IMR-90 (cell line): ENCODE measurements around the gene KCNIP3. TPM values are rescaled to one million over a fixed set of nuclear protein-coding genes. Genes with fewer than 3 reads are reported as not detected.

Source experiments
- ATAC-seq: fragments of 200-7000 bp; cut with Tn5 transposase; 2 replicates; pipeline ENCODE4 v1.9.1; 2020; ENCODE audit warnings: low read depth, mild to moderate bottlenecking, moderate library complexity
- BruUV-seq: library from RNA; stranded (reverse); fragments of 400-500 nt; replicated peaks from 2 replicates; lab custom pipeline; 2021; lab: Mats Ljungman, UMichigan
- CTCF ChIA-PET: fragments of 300-600 bp; formaldehyde crosslinking; extraction: SDS; loops from one replicate; lab custom pipeline; 2021; ENCODE audit warnings: antibody characterized with exemption; lab: Yijun Ruan, JAX
- POLR2A ChIA-PET: fragments of 300-600 bp; sonication (Branson Sonifier 250); formaldehyde crosslinking; loops from one replicate; lab custom pipeline; 2022; ENCODE audit warnings: antibody characterized with exemption; ENCODE audit not compliant: unreplicated experiment; lab: Charles Lee
- DNase-seq: peaks from one replicate; pipeline ENCODE4 v3.0.0; 2013
- H2AFZ ChIP-seq: replicated peaks from 2 replicates; pipeline ENCODE3; 2013; ENCODE audit warnings: low read length, mild to moderate bottlenecking; ENCODE audit not compliant: poor library complexity
- H2AK5ac ChIP-seq: 2 replicates; pipeline ENCODE4 v1.6.1; 2013; ENCODE audit warnings: low read depth, low read length, inconsistent platforms
- H2AK9ac ChIP-seq: replicated peaks from 2 replicates; pipeline ENCODE3; 2013; ENCODE audit warnings: mild to moderate bottlenecking, low read depth, low read length, moderate library complexity; ENCODE audit not compliant: poor library complexity
- H2BK120ac ChIP-seq: 2 replicates; pipeline ENCODE4 v1.6.1; 2013; ENCODE audit warnings: low read depth, low read length, inconsistent platforms
- H2BK15ac ChIP-seq: 3 replicates; pipeline ENCODE4 v1.6.1; 2013; ENCODE audit warnings: low read depth, low read length, inconsistent platforms
- H2BK20ac ChIP-seq: 2 replicates; pipeline ENCODE4 v1.6.1; 2013; ENCODE audit warnings: low read depth, mild to moderate bottlenecking, inconsistent platforms, low read length, moderate library complexity
- H2BK5ac ChIP-seq: 2 replicates; pipeline ENCODE4 v1.6.1; 2013; ENCODE audit warnings: mild to moderate bottlenecking, low read depth, low read length, inconsistent platforms; ENCODE audit not compliant: poor library complexity, severe bottlenecking
- H3K14ac ChIP-seq: replicated peaks from 2 replicates; pipeline ENCODE4 v1.6.1; 2013; ENCODE audit warnings: low read depth, low read length, inconsistent platforms
- H3K18ac ChIP-seq: 2 replicates; pipeline ENCODE4 v1.6.1; 2013; ENCODE audit warnings: low read depth, low read length, control low read depth
- H3K23ac ChIP-seq: 2 replicates; pipeline ENCODE4 v1.6.1; 2013; ENCODE audit warnings: low read depth, low read length, inconsistent platforms
- H3K27ac ChIP-seq: 2 replicates; pipeline ENCODE4 v1.5.1; 2013; ENCODE audit warnings: mild to moderate bottlenecking, control low read depth, low read length; ENCODE audit not compliant: insufficient read depth
- H3K27me3 ChIP-seq: 2 replicates; pipeline ENCODE4 v1.6.1; 2013; ENCODE audit warnings: low read length; ENCODE audit not compliant: control insufficient read depth, insufficient read depth
- H3K36me3 ChIP-seq: 2 replicates; pipeline ENCODE4 v1.6.1; 2013; ENCODE audit warnings: low read length, mixed read lengths; ENCODE audit not compliant: control insufficient read depth, insufficient read depth
- H3K4ac ChIP-seq: 2 replicates; pipeline ENCODE4 v1.6.1; 2013; ENCODE audit warnings: low read depth, low read length, inconsistent platforms
- H3K4me1 ChIP-seq: 2 replicates; pipeline ENCODE4 v1.6.1; 2013; ENCODE audit warnings: low read length, mixed read lengths; ENCODE audit not compliant: control insufficient read depth, insufficient read depth
- H3K4me2 ChIP-seq: 2 replicates; pipeline ENCODE4 v1.6.1; 2013; ENCODE audit warnings: low read depth, mild to moderate bottlenecking, control low read depth, low read length, moderate library complexity
- H3K4me3 ChIP-seq: 2 replicates; pipeline ENCODE4 v1.5.1; 2013; ENCODE audit warnings: low read depth, mild to moderate bottlenecking, control low read depth, low read length, moderate library complexity; ENCODE audit not compliant: insufficient read depth
- H3K56ac ChIP-seq: 2 replicates; pipeline ENCODE4 v1.6.1; 2013; ENCODE audit warnings: low read length, inconsistent platforms; ENCODE audit not compliant: insufficient read depth; ENCODE audit errors: extremely low read depth
- H3K79me1 ChIP-seq, 2 experiments: 2 replicates each; pipeline ENCODE4 v1.6.1; 2013; ENCODE audit warnings: low read length in 2 of 2, inconsistent platforms in 1 of 2, low read depth in 1 of 2
- H3K9ac ChIP-seq: 2 replicates; pipeline ENCODE4 v1.6.1; 2013; ENCODE audit warnings: low read depth, low read length, control low read depth
- H3K9me1 ChIP-seq: 2 replicates; pipeline ENCODE4 v1.6.1; 2013; ENCODE audit warnings: low read length, inconsistent platforms; ENCODE audit not compliant: insufficient read depth
- H3K9me3 ChIP-seq: 2 replicates; pipeline ENCODE4 v1.6.1; 2013; ENCODE audit warnings: low read length; ENCODE audit not compliant: control insufficient read depth, insufficient read depth
- H4K20me1 ChIP-seq: 2 replicates; pipeline ENCODE4 v1.6.1; 2013; ENCODE audit warnings: low read length, inconsistent platforms; ENCODE audit not compliant: insufficient read depth
- H4K5ac ChIP-seq: 2 replicates; pipeline ENCODE4 v1.6.1; 2013; ENCODE audit warnings: mild to moderate bottlenecking, low read depth, low read length, control low read depth
- H4K8ac ChIP-seq, 2 experiments: 2 replicates each; pipeline ENCODE4 v1.6.1; 2013; ENCODE audit warnings: low read depth in 2 of 2, low read length in 2 of 2, control low read depth in 1 of 2, inconsistent platforms in 1 of 2
- H4K91ac ChIP-seq: 2 replicates; pipeline ENCODE4 v1.6.1; 2013; ENCODE audit warnings: low read depth, low read length, inconsistent platforms; ENCODE audit not compliant: insufficient read depth
- BHLHE40 ChIP-seq: fragments of 150-350 bp; IDR thresholded peaks from 2 replicates; pipeline ENCODE4 v1.6.1; 2016; ENCODE audit warnings: mild to moderate bottlenecking, low read depth, low read length
- CEBPB ChIP-seq: IDR thresholded peaks from 2 replicates; pipeline ENCODE4 v1.6.1; 2012; ENCODE audit warnings: low read depth, low read length, improper control_type of control experiment
- CHD1 ChIP-seq: IDR thresholded peaks from 2 replicates; pipeline ENCODE4 v1.6.1; 2012; ENCODE audit warnings: low read depth, low read length, improper control_type of control experiment
- CTCF ChIP-seq: conservative IDR thresholded peaks from 2 replicates; pipeline ENCODE4 v1.5.1; 2012; ENCODE audit warnings: mild to moderate bottlenecking, low read depth, low read length, improper control_type of control experiment
- ELK1 ChIP-seq: fragments of 150-350 bp; IDR thresholded peaks from 2 replicates; pipeline ENCODE4 v1.6.1; 2016; ENCODE audit warnings: low read depth, mild to moderate bottlenecking, low read length, moderate library complexity, borderline replicate concordance
- FOS ChIP-seq: fragments of 150-350 bp; IDR thresholded peaks from 2 replicates; pipeline ENCODE4 v1.6.1; 2016; ENCODE audit warnings: low read depth, low read length
- MAFK ChIP-seq: IDR thresholded peaks from 2 replicates; pipeline ENCODE4 v1.6.1; 2012; ENCODE audit warnings: low read depth, low read length, improper control_type of control experiment
- MAZ ChIP-seq: IDR thresholded peaks from 2 replicates; pipeline ENCODE4 v1.6.1; 2012; ENCODE audit warnings: low read depth, mild to moderate bottlenecking, low read length, improper control_type of control experiment, moderate library complexity, borderline replicate concordance
- MXI1 ChIP-seq: IDR thresholded peaks from 2 replicates; pipeline ENCODE4 v1.6.1; 2012; ENCODE audit warnings: low read depth, mild to moderate bottlenecking, low read length, moderate library complexity, borderline replicate concordance
- NFE2L2 ChIP-seq: fragments of 150-350 bp; IDR thresholded peaks from 2 replicates; pipeline ENCODE4 v1.6.1; 2016; ENCODE audit warnings: low read depth, mild to moderate bottlenecking, low read length
- POLR2A ChIP-seq: IDR thresholded peaks from 2 replicates; pipeline ENCODE4 v1.6.1; 2012; ENCODE audit warnings: mild to moderate bottlenecking, low read depth, low read length
- RAD21 ChIP-seq: IDR thresholded peaks from 2 replicates; pipeline ENCODE4 v1.6.1; 2012; ENCODE audit warnings: low read length, improper control_type of control experiment
- RCOR1 ChIP-seq: IDR thresholded peaks from 2 replicates; pipeline ENCODE4 v1.6.1; 2012; ENCODE audit warnings: mild to moderate bottlenecking, low read length, improper control_type of control experiment; ENCODE audit not compliant: insufficient replicate concordance
- RFX5 ChIP-seq: IDR thresholded peaks from 2 replicates; pipeline ENCODE4 v1.8.0; 2012; ENCODE audit warnings: low read depth, mild to moderate bottlenecking, low read length, moderate library complexity
- SMC3 ChIP-seq: fragments of 150-350 bp; IDR thresholded peaks from 2 replicates; pipeline ENCODE4 v1.6.1; 2016; ENCODE audit warnings: low read depth, mild to moderate bottlenecking, antibody characterized with exemption, low read length, moderate library complexity
- USF2 ChIP-seq: fragments of 150-350 bp; IDR thresholded peaks from 2 replicates; pipeline ENCODE4 v1.6.1; 2017; ENCODE audit warnings: mild to moderate bottlenecking, antibody characterized with exemption, low read length, low read depth
- WGBS, 2 experiments: methylation state at CpG; one replicate each; pipeline versions ENCODE4 v1.1.5 to v1.1.7; 2013; ENCODE audit warnings: missing lambda C conversion rate in 2 of 2; ENCODE audit not compliant: insufficient read length in 1 of 2; ENCODE audit errors: extremely low coverage in 2 of 2; 5-methylcytosine and 5-hydroxymethylcytosine counted together
- dilution Hi-C: fragments of 300-500 bp; cut with HindIII; formaldehyde crosslinking; loops from one replicate; pipeline ENCODE4 v1.14.3; 2018; ENCODE audit warnings: low sequenced_read_pairs; ENCODE audit not compliant: unreplicated experiment
- in situ Hi-C: fragments of 300-500 bp; cut with MboI; formaldehyde crosslinking; loops from 3 replicates; pipeline ENCODE4 v1.14.3; 2019; ENCODE audit warnings: low sequenced_read_pairs, inconsistent platforms, mixed read lengths
- intact Hi-C: fragments of 100-400 bp; cut with micrococcal nuclease; formaldehyde crosslinking; loops from 2 replicates; pipeline ENCODE4 v1.10.0; 2022
- polyA plus RNA-seq, 3 experiments: library from polyadenylated mRNA; depleted of rRNA; stranded (reverse); fragments of >200 nt; gene quantifications; 2 replicates each; pipeline ENCODE4 v1.2.3, GENCODE V29; 2012; ENCODE audit warnings: low replicate concordance in 1 of 3
- total RNA-seq: library from RNA; depleted of rRNA; stranded (reverse); fragments of >200 nt; gene quantifications from 2 replicates; pipeline ENCODE4 v1.2.3, GENCODE V29; 2012

Gene KCNIP3
- total and polyA plus RNA-seq, 2 of the 4 experiments (the other 2 are of a cell fraction) = 0.72 to 1.4 TPM

- peaks cover 6% of the 10 kb centered on the region; the same call in 1 of the 2 replicates for H3K27me3 ChIP-seq
- intact Hi-C loops = no loop called here
- in situ Hi-C loops = no loop called here
These were observed 15.5 kb downstream of the KCNIP3 start for GRCh38 chr2:95312543-95313201.

More at GRCh38 chr2:95312543-95313201, 15.5 kb downstream of the KCNIP3 start:
- no peak for DNase-seq
- Histone ChIP-seq H3K56ac (no peak overlapping the region), H4K91ac (no peak overlapping the region), H4K20me1 (no peaks in the 10 kb centered on the region), H3K79me1 (no peaks in the 10 kb centered on the region), H3K23ac (no peak overlapping the region), H3K4me2 (no peak overlapping the region), H3K9ac (no peak overlapping the region), H3K9me3 (no peaks in the 10 kb centered on the region), H3K18ac (no peak overlapping the region), H4K8ac (no peak overlapping the region), H3K36me3 (no peaks in the 10 kb centered on the region), H3K4ac (no peak overlapping the region), H2BK15ac (no peak overlapping the region), H3K14ac (no peak overlapping the region), H3K27ac (no peak overlapping the region), H2AK9ac (no peak overlapping the region), H3K4me1 (peaks cover 9% of the 10 kb centered on the region; the same call in 1 of the 2 replicates), H2AFZ (peak overlapping the region; percentile 41), H2AK5ac (no peak overlapping the region), H3K4me3 (no peak overlapping the region), H3K9me1 (no peaks in the 10 kb centered on the region), H2BK5ac (no peak overlapping the region), H4K5ac (no peak overlapping the region), H2BK120ac (no peak overlapping the region), H2BK20ac (no peak overlapping the region)
- WGBS, 2 experiments = 85% methylated on average over 14 of the region's 24 CpGs; no CpG with 5 or more reads in 1 of the 2 experiments
- TF ChIP-seq RCOR1 (no peak), CTCF (no peak), CHD1 (no peak), RAD21 (no peak), MAZ (no peak), RFX5 (no peak), BHLHE40 (no peak), MXI1 (no peak), POLR2A (no peak), SMC3 (no peak), ELK1 (no peak), CEBPB (no peak), USF2 (no peak), FOS (no peak), MAFK (no peak), NFE2L2 (no peak)
- no TSS peak for BruUV-seq
- no peak for ATAC-seq
- ChIA-PET POLR2A (no interaction called here), CTCF (no interaction called here)
- dilution Hi-C loops = no loop called here
